ENCODE data around the gene KRTAP10-3. TPM values are rescaled to one million over a fixed set of nuclear protein-coding genes. Genes with fewer than 3 reads are reported as not detected.

The KRTAP10-3 gene
- total RNA-seq, 3 donors from 2014 or later, result not detected

- H3K36me3 ChIP-seq, result no peaks in the 10 kb centered on the region
- intact Hi-C loops (cut with DNase I; ENCODE audit: low total_unique reads), result no loop called here
- H3K4me1 ChIP-seq, result no peaks in the 10 kb centered on the region
- no peak overlapping the region for H3K27ac ChIP-seq
- H3K9me3 ChIP-seq, result peaks cover 0 to 6% of the 10 kb centered on the region in 2 donors
- H3K4me3 ChIP-seq, result no peak overlapping the region
- DNase-seq (ENCODE audit: low spot score in 2 of 2), result peak in 1 of 2 donors; percentile 47
- H3K27me3 ChIP-seq, result peaks cover 0 to 32% of the 10 kb centered on the region in 2 donors
- no peak for TF ChIP-seq POLR2A (IDR thresholded peaks at IDR 0.05)
- TF ChIP-seq CTCF (IDR thresholded peaks at IDR 0.05), result no peak
- TF ChIP-seq POLR2AphosphoS5 (IDR thresholded peaks at IDR 0.05), result no peak
These were observed 31.7 kb upstream of the KRTAP10-3 start for GRCh38 chr21:44590311-44590721.

DNA sequence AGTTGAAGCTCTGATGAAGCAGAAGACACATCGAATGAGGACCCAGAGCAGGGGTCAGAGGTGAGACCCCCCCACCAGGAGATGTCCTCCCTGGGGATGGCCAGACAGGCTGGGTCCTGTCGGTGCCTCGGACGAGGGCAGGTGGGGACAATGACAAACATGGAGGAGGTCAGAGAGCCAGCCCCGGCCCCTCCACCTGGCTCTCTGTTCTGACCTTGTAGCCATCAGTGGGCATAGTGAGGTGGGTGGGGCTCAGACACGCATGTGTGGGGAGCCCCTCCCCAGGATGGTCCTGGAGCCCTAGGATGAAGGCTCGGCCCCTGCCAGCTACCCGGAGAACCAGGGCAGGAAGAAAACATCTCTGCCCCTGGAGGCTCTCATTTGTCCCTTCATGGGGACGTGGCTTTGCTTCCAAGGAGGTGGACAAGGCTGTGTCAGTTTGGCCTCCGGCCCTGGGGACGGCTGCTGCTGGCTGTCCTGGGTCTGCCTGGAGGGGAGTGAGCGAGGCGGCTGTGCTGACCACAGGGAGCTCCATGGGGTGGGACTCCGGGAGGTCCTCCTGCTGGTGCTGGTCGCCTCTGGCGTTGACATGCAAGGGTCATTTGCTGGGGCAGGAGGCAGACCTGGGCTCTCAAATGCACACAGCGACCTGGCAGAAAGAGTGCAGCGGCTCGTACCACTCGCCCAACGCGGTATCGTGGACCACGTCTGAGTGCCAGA lies 31.2 kb upstream of the KRTAP10-3 start:
- Histone ChIP-seq H3K27ac (no peak overlapping the region), H3K4me3 (no peak overlapping the region), H3K36me3 (no peaks in the 10 kb centered on the region), H3K9me3 (peaks cover 0 to 6% of the 10 kb centered on the region in 2 donors), H3K4me1 (no peaks in the 10 kb centered on the region), H3K27me3 (peaks cover 0 to 34% of the 10 kb centered on the region in 2 donors)
- intact Hi-C loops (cut with DNase I; ENCODE audit: low total_unique reads), result no loop called here
- peak in 1 of 2 donors; percentile 43 for DNase-seq (ENCODE audit: low spot score in 2 of 2)
- TF ChIP-seq POLR2AphosphoS5 (IDR thresholded peaks at IDR 0.05) (no peak), POLR2A (IDR thresholded peaks at IDR 0.05) (no peak), CTCF (IDR thresholded peaks at IDR 0.05) (no peak)

GRCh38 chr21:44589094-44589493 lies 30.5 kb upstream of the KRTAP10-3 start:
- TF ChIP-seq POLR2A (IDR thresholded peaks at IDR 0.05), result no peak
- no peak for TF ChIP-seq CTCF (IDR thresholded peaks at IDR 0.05)
- no peak for TF ChIP-seq POLR2AphosphoS5 (IDR thresholded peaks at IDR 0.05)
- DNase-seq (ENCODE audit: low spot score in 2 of 2), result no peak
- H3K36me3 ChIP-seq, result no peaks in the 10 kb centered on the region
- no peak overlapping the region for H3K27ac ChIP-seq
- H3K27me3 ChIP-seq, result peaks cover 0 to 34% of the 10 kb centered on the region in 2 donors
- H3K4me3 ChIP-seq, result no peak overlapping the region
- peaks cover 0 to 6% of the 10 kb centered on the region in 2 donors for H3K9me3 ChIP-seq
- intact Hi-C loops (cut with DNase I; ENCODE audit: low total_unique reads), result no loop called here
- no peaks in the 10 kb centered on the region for H3K4me1 ChIP-seq

- Histone ChIP-seq H3K36me3 (no peaks in the 10 kb centered on the region), H3K4me3 (no peak overlapping the region), H3K27ac (no peak overlapping the region), H3K9me3 (peaks cover 11 to 14% of the 10 kb centered on the region in 2 donors), H3K27me3 (peaks cover 0 to 19% of the 10 kb centered on the region in 2 donors), H3K4me1 (no peaks in the 10 kb centered on the region)
- no peak for DNase-seq (ENCODE audit: low spot score in 2 of 2)
- intact Hi-C loops (cut with DNase I; ENCODE audit: low total_unique reads), result no loop called here
- no peak for TF ChIP-seq POLR2A (IDR thresholded peaks at IDR 0.05)
- no peak for TF ChIP-seq CTCF (IDR thresholded peaks at IDR 0.05)
- TF ChIP-seq POLR2AphosphoS5 (IDR thresholded peaks at IDR 0.05), result no peak
These were observed 27.3 kb upstream of the KRTAP10-3 start for GRCh38 chr21:44585892-44586291.

GRCh38 chr21:44583800-44584147 lies 25.2 kb upstream of the KRTAP10-3 start:
- no peak for DNase-seq (ENCODE audit: low spot score in 2 of 2)
- TF ChIP-seq POLR2AphosphoS5 (IDR thresholded peaks at IDR 0.05) (no peak), POLR2A (IDR thresholded peaks at IDR 0.05) (no peak)
- peaks cover 16 to 25% of the 10 kb centered on the region in 2 donors for H3K9me3 ChIP-seq
- no peak overlapping the region for H3K27ac ChIP-seq
- H3K4me3 ChIP-seq, result no peak overlapping the region
- intact Hi-C loops (cut with DNase I; ENCODE audit: low total_unique reads), result no loop called here
- H3K27me3 ChIP-seq, result peaks cover 0 to 15% of the 10 kb centered on the region in 2 donors
- no peaks in the 10 kb centered on the region for H3K4me1 ChIP-seq
- H3K36me3 ChIP-seq, result no peaks in the 10 kb centered on the region

Measured in breast epithelium (tissue), 4 donors.